Duodenal mucosa (tissue), 2 donors: ENCODE data around the gene SH3RF2.

Experiments
- H3K27ac ChIP-seq: one replicate; pipeline ENCODE4 v1.7.0; 2013; ENCODE audit warnings: low read depth, low read length
- H3K27me3 ChIP-seq, 2 donors: one replicate each; pipeline ENCODE4 v1.7.0; 2013; ENCODE audit warnings: low read length in 2 of 2, control low read depth in 1 of 2; ENCODE audit not compliant: insufficient read depth in 2 of 2, control insufficient read depth in 1 of 2
- H3K36me3 ChIP-seq, 2 donors: one replicate each; pipeline ENCODE4 v1.7.0; 2013; ENCODE audit warnings: low read length in 2 of 2, control low read depth in 1 of 2; ENCODE audit not compliant: insufficient read depth in 2 of 2, control insufficient read depth in 1 of 2
- H3K4me1 ChIP-seq, 2 donors: one replicate each; pipeline ENCODE4 v1.7.0; 2013; ENCODE audit warnings: low read length in 2 of 2, control low read depth in 1 of 2; ENCODE audit not compliant: insufficient read depth in 2 of 2, control insufficient read depth in 1 of 2
- H3K4me3 ChIP-seq, 2 donors: one replicate each; pipeline ENCODE4 v1.7.0; 2013; ENCODE audit warnings: low read length in 2 of 2, low read depth in 1 of 2
- H3K9ac ChIP-seq, 2 donors: one replicate each; pipeline ENCODE4 v1.7.0; 2013; ENCODE audit warnings: low read length in 2 of 2, low read depth in 1 of 2
- H3K9me3 ChIP-seq, 2 donors: one replicate each; pipeline ENCODE4 v1.7.0; 2013; ENCODE audit warnings: low read length in 2 of 2, control low read depth in 1 of 2; ENCODE audit not compliant: control insufficient read depth in 1 of 2

SH3RF2 gene

GRCh38 chr5:145981589-145982571, 45.5 kb downstream of the SH3RF2 start:
- Histone ChIP-seq H3K27me3 (no peaks in the 10 kb centered on the region), H3K9ac (no peak overlapping the region), H3K4me1 (peaks cover 44 to 47% of the 10 kb centered on the region in 2 donors), H3K9me3 (no peaks in the 10 kb centered on the region), H3K4me3 (no peak overlapping the region), H3K36me3 (peaks cover 0 to 6% of the 10 kb centered on the region in 2 donors), H3K27ac (no peak overlapping the region)

GRCh38 chr5:145982572-145983318, 46.4 kb downstream of the SH3RF2 start:
- no peaks in the 10 kb centered on the region for H3K9me3 ChIP-seq
- no peak overlapping the region for H3K4me3 ChIP-seq
- H3K27me3 ChIP-seq: no peaks in the 10 kb centered on the region
- H3K27ac ChIP-seq: no peak overlapping the region
- H3K36me3 ChIP-seq: peaks cover 0 to 6% of the 10 kb centered on the region in 2 donors
- H3K9ac ChIP-seq: no peak overlapping the region
- peaks cover 36 to 41% of the 10 kb centered on the region in 2 donors for H3K4me1 ChIP-seq

- Histone ChIP-seq H3K4me3 (no peak overlapping the region), H3K36me3 (peaks cover 0 to 6% of the 10 kb centered on the region in 2 donors), H3K27ac (no peak overlapping the region), H3K9me3 (no peaks in the 10 kb centered on the region), H3K9ac (no peak overlapping the region), H3K27me3 (no peaks in the 10 kb centered on the region), H3K4me1 (peaks cover 30 to 41% of the 10 kb centered on the region in 2 donors)
Observed at GRCh38 chr5:145983446-145983845, 47.1 kb downstream of the SH3RF2 start.

GRCh38 chr5:145984072-145984471, 47.7 kb downstream of the SH3RF2 start:
- no peaks in the 10 kb centered on the region for H3K9me3 ChIP-seq
- peaks cover 34 to 47% of the 10 kb centered on the region in 2 donors for H3K4me1 ChIP-seq
- H3K4me3 ChIP-seq: no peak overlapping the region
- no peak overlapping the region for H3K9ac ChIP-seq
- H3K27me3 ChIP-seq: no peaks in the 10 kb centered on the region
- H3K27ac ChIP-seq: no peak overlapping the region
- H3K36me3 ChIP-seq: peaks cover 0 to 6% of the 10 kb centered on the region in 2 donors

GRCh38 chr5:145987856-145988255, 51.5 kb downstream of the SH3RF2 start:
- Histone ChIP-seq H3K9me3 (no peaks in the 10 kb centered on the region), H3K27me3 (no peaks in the 10 kb centered on the region), H3K4me3 (no peak overlapping the region), H3K4me1 (peaks cover 27 to 44% of the 10 kb centered on the region in 2 donors), H3K27ac (no peak overlapping the region), H3K36me3 (peaks cover 0 to 6% of the 10 kb centered on the region in 2 donors), H3K9ac (no peak overlapping the region)

GRCh38 chr5:145988993-145989392, 52.6 kb downstream of the SH3RF2 start:
- Histone ChIP-seq H3K9me3 (peaks cover 0 to 3% of the 10 kb centered on the region in 2 donors), H3K36me3 (peaks cover 0 to 8% of the 10 kb centered on the region in 2 donors), H3K4me3 (no peak overlapping the region)

GRCh38 chr5:145989428-145989827, 53.0 kb downstream of the SH3RF2 start:
- Histone ChIP-seq H3K4me3 (peak overlapping the region in 1 of 2 donors; percentile 3), H3K36me3 (peaks cover 0 to 4% of the 10 kb centered on the region in 2 donors), H3K9ac (no peak overlapping the region), H3K9me3 (peaks cover 0 to 3% of the 10 kb centered on the region in 2 donors), H3K27me3 (no peaks in the 10 kb centered on the region), H3K27ac (no peak overlapping the region), H3K4me1 (peaks cover 27 to 43% of the 10 kb centered on the region in 2 donors)

More at GRCh38 chr5:145988993-145989392, 52.6 kb downstream of the SH3RF2 start:
- no peak overlapping the region for H3K9ac ChIP-seq
- no peak overlapping the region for H3K27ac ChIP-seq
- H3K4me1 ChIP-seq: peaks cover 27 to 43% of the 10 kb centered on the region in 2 donors
- H3K27me3 ChIP-seq: no peaks in the 10 kb centered on the region

- peaks cover 27 to 43% of the 10 kb centered on the region in 2 donors for H3K4me1 ChIP-seq
- no peak overlapping the region for H3K9ac ChIP-seq
- H3K27me3 ChIP-seq: no peaks in the 10 kb centered on the region
- no peak overlapping the region for H3K27ac ChIP-seq
- H3K9me3 ChIP-seq: peaks cover 0 to 3% of the 10 kb centered on the region in 2 donors
- no peak overlapping the region for H3K4me3 ChIP-seq
- peaks cover 0 to 3% of the 10 kb centered on the region in 2 donors for H3K36me3 ChIP-seq
Observed at GRCh38 chr5:145990170-145990569, 53.8 kb downstream of the SH3RF2 start.

GRCh38 chr5:145991044-145991575, 54.7 kb downstream of the SH3RF2 start:
- H3K27ac ChIP-seq: no peak overlapping the region

More at GRCh38 chr5:145991044-145991575, 54.7 kb downstream of the SH3RF2 start:
- Histone ChIP-seq H3K9ac (no peak overlapping the region), H3K27me3 (no peaks in the 10 kb centered on the region), H3K9me3 (peaks cover 0 to 3% of the 10 kb centered on the region in 2 donors), H3K4me1 (peaks cover 27 to 43% of the 10 kb centered on the region in 2 donors), H3K4me3 (no peak overlapping the region), H3K36me3 (peaks cover 0 to 3% of the 10 kb centered on the region in 2 donors)
